Measurements from ENCODE around the gene SMIM27. TPM values are rescaled to one million over a fixed set of nuclear protein-coding genes. Genes with fewer than 3 reads are reported as not detected.

SMIM27 gene
- total and polyA plus RNA-seq, 9 of the 15 experiments (the other 6 are each of a cell fraction or from before 2014, with no cell fraction given): 2.9 to 16.1 (median 7.9) TPM

GRCh38 chr9:32596096-32596865 lies 44.2 kb downstream of the SMIM27 start (continued):
- TF ChIP-seq MAFG (tag; conservative IDR thresholded peaks at IDR 0.05): no peak

DNA sequence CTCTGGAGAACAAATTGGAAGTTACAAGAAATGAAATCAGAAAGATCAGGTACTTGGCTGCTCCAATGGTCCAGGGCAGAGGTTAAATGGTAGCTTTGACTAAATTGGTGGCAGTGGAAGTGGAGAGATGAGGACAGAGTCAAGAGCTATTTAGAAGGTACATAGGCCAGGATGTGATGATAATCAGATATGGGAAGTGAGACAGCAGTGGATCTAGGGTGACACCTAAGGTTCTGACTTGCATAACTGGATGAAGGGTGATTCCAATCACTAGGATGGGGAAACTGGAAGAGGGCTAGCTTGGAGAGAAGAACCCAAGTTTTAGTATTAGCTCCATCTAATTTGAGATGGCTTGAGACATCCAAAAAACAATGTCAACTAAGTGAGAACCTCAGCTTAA lies 44.8 kb downstream of the SMIM27 start:
- Histone ChIP-seq H4K20me1 (replicated peaks; ENCODE audit: control insufficient read depth, insufficient read depth, low read length) (no peaks in the 10 kb centered on the region), H2AFZ (ENCODE audit: low read depth, low read length) (no peak overlapping the region), H3K4me2 (ENCODE audit: insufficient read depth, low read length) (no peak overlapping the region), H3K9me3 (replicated peaks; ENCODE audit: control insufficient read depth, insufficient read depth, low read depth, low read length) (no peaks in the 10 kb centered on the region), H3K36me3 (ENCODE audit: control insufficient read depth, insufficient read depth, low read length) (no peaks in the 10 kb centered on the region), H3K79me2 (ENCODE audit: control insufficient read depth, insufficient read depth, low read length) (no peaks in the 10 kb centered on the region), H3K9me1 (ENCODE audit: control insufficient read depth, insufficient read depth, low read length) (no peaks in the 10 kb centered on the region), H3K27me3 (ENCODE audit: control insufficient read depth in 2 of 2, insufficient read depth in 2 of 2, low read length in 2 of 2) (no peaks in the 10 kb centered on the region), H3K9ac (ENCODE audit: insufficient read depth in 1 of 2, low read depth in 2 of 2, low read length in 2 of 2) (no peak overlapping the region), H3K27ac (ENCODE audit: extremely low read depth, low read depth, low read length) (no peak overlapping the region), H3K4me1 (replicated peaks in 1 of 2; ENCODE audit: control insufficient read depth in 2 of 2, insufficient read depth in 2 of 2, low read length in 2 of 2) (no peaks in the 10 kb centered on the region), H3K4me3 (no peak overlapping the region)
- no peak for TF ChIP-seq ZNF518B (CRISPR knock-in tag; IDR thresholded peaks at IDR 0.05)
- TF ChIP-seq VEZF1 (CRISPR knock-in tag; IDR thresholded peaks at IDR 0.05): no peak
- TF ChIP-seq ZSCAN32 (CRISPR knock-in tag; IDR thresholded peaks at IDR 0.05): no peak
- no peak for TF ChIP-seq MAZ (CRISPR knock-in tag; conservative IDR thresholded peaks at IDR 0.05 in 1 of 2, IDR thresholded peaks at IDR 0.05 in 1 of 2)
- TF ChIP-seq, protein P1, sequence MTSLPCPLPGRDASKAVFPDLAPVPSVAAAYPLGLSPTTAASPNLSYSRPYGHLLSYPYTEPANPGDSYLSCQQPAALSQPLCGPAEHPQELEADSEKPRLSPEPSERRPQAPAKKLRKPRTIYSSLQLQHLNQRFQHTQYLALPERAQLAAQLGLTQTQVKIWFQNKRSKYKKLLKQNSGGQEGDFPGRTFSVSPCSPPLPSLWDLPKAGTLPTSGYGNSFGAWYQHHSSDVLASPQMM (CRISPR knock-in tag; IDR thresholded peaks at IDR 0.05): no peak
- TF ChIP-seq ETS1 (conservative IDR thresholded peaks at IDR 0.05; ENCODE audit: control insufficient read depth, low read depth, low read length): no peak
- TF ChIP-seq SMARCA4 (IDR thresholded peaks at IDR 0.05): no peak
- no peak for TF ChIP-seq ZC3H4 (CRISPR knock-in tag; IDR thresholded peaks at IDR 0.05; ENCODE audit: borderline replicate concordance)
- intact Hi-C loops (cut with micrococcal nuclease) (no loop called here), in situ Hi-C loops (cut with MboI) (no loop called here)
- ATAC-seq: no peak
- BruUV-seq (replicated peaks): no TSS peak
- DNase-seq (ENCODE audit: extremely low read depth in 1 of 4, low spot score in 3 of 4): no peak
- POLR2A ChIA-PET: no interaction called here
- CTCF ChIA-PET (ENCODE audit: low intra/inter-chr PET ratio): no interaction called here
- FAIRE-seq: no peak
